IPS-20b (cell line): ENCODE data around the gene TMX2.

Source experiments
- H3K27ac ChIP-seq: one replicate; pipeline ENCODE4 v1.5.1; 2013; ENCODE audit warnings: low read length
- H3K27me3 ChIP-seq: 2 replicates; pipeline ENCODE4 v1.6.1; 2013; ENCODE audit warnings: mild to moderate bottlenecking, low read length, inconsistent platforms; ENCODE audit not compliant: insufficient read depth
- H3K36me3 ChIP-seq: 2 replicates; pipeline ENCODE4 v1.6.1; 2013; ENCODE audit warnings: low read depth, mild to moderate bottlenecking, inconsistent platforms, low read length, moderate library complexity; ENCODE audit not compliant: insufficient read depth
- H3K4me1 ChIP-seq: 2 replicates; pipeline ENCODE4 v1.6.1; 2013; ENCODE audit warnings: mild to moderate bottlenecking, control low read depth, inconsistent platforms, low read length, moderate library complexity; ENCODE audit not compliant: insufficient read depth
- H3K4me3 ChIP-seq: 2 replicates; pipeline ENCODE4 v1.5.1; 2013; ENCODE audit warnings: mild to moderate bottlenecking, low read length, inconsistent platforms
- H3K9ac ChIP-seq: 2 replicates; pipeline ENCODE4 v1.6.1; 2013; ENCODE audit warnings: low read depth, mild to moderate bottlenecking, inconsistent platforms, low read length, moderate library complexity
- H3K9me3 ChIP-seq: 2 replicates; pipeline ENCODE4 v1.6.1; 2013; ENCODE audit warnings: mild to moderate bottlenecking, low read depth, low read length, inconsistent platforms; ENCODE audit not compliant: insufficient read depth

The TMX2 gene

DNA sequence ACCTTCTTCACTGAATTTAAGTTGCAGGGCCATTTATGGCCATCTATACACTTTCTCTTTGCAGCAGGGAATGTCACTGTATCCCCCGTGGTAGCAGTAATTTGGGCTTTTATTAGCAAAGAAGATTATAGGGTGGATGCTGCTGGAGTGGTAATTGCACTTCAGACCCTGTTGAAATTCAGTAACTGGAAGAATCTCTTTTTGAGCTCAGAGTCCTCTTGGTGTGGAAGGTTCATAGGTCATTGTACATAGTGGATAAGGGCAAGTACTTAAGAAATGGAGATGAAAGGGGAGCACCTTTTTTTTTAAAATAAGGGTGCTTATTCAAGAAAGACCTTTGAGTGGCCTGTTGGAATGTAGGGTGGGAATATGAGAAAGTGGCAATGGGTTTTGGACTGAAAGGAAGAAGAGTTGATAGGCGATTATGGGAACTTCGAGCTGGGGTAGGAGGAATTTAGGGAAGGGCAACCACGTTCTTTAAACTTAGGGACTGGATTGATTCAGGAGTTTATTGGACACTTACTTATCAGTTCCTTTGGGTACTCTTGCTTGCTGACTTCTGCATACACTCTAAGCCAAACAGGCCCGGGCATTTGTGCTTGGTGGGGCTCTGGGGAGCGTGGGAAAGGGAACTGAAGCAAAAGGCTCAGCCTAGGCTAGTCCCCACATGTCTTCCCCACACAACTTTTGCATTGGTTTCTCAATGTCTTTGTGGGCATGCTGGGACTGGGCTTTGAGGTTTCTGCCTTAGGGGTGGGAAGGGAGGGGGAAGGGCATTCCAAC, 75.7 kb downstream of the TMX2 start:
- H3K4me1 ChIP-seq: peaks cover 23% of the 10 kb centered on the region
- peak overlapping the region; percentile 34 for H3K27ac ChIP-seq
- H3K9me3 ChIP-seq: no peaks in the 10 kb centered on the region
- H3K9ac ChIP-seq: peak overlapping the region; percentile 33; the same call in 1 of the 2 replicates
- peak overlapping the region; percentile 14; the same call in 1 of the 2 replicates for H3K4me3 ChIP-seq
- H3K36me3 ChIP-seq: peaks cover 20% of the 10 kb centered on the region; the same call in 1 of the 2 replicates
- no peaks in the 10 kb centered on the region for H3K27me3 ChIP-seq

DNA sequence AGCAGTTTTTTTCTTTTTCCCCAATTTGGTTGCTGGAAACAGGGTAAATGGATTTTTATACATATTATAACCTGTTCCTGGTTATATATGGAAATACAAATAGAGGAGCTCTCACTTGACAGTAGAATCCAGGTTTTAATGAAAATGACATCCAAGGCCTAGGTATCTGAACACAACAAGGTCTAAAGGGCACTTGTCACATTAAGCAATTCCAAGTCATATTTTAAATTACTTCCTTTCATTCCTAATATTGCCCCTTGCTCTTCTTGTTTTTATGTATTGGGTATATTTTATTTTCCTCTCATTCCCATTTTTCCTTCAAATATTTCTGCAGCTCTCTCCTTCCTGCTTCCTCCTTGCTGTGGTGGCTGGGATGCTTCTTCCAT, 76.3 kb downstream of the TMX2 start:
- no peak overlapping the region for H3K4me3 ChIP-seq
- H3K27ac ChIP-seq: no peak overlapping the region
- no peak overlapping the region for H3K9ac ChIP-seq
- peaks cover 26% of the 10 kb centered on the region; the same call in 1 of the 2 replicates for H3K36me3 ChIP-seq
- H3K27me3 ChIP-seq: no peaks in the 10 kb centered on the region
- no peaks in the 10 kb centered on the region for H3K9me3 ChIP-seq
- peaks cover 23% of the 10 kb centered on the region for H3K4me1 ChIP-seq
